ENCODE measurements around the gene ROBO1.

- TF ChIP-seq CTCF (IDR thresholded peaks at IDR 0.05; ENCODE audit: low read length) (no peak), EZH2 (optimal IDR thresholded peaks at IDR 0.05; ENCODE audit: low read depth, low read length) (no peak)
These were observed 1133.5 kb downstream of the ROBO1 start for GRCh38 chr3:78634316-78634715.

All from MM.1S (cell line).